ENCODE results near the gene IGF2. TPM values are rescaled to one million over a fixed set of nuclear protein-coding genes. Genes with fewer than 3 reads are reported as not detected.

The IGF2 gene
- total and polyA plus RNA-seq, 10 of the 15 experiments (the other 5 are each of a cell fraction or from before 2014, with no cell fraction given) = 0.41 TPM; not detected in 9

GRCh38 chr11:2128511-2129307 lies 10.5 kb downstream of the IGF2 start:
- CTCF ChIA-PET = no interaction called here
- intact Hi-C loops (cut with micrococcal nuclease; ENCODE audit: unreplicated experiment) (no loop called here), in situ Hi-C loops (cut with MboI) (no loop called here)
- FAIRE-seq (no peak), ATAC-seq (no peak), DNase-seq (ENCODE audit: low read depth, low spot score) (no peak)
- no TSS peak for BruUV-seq (replicated peaks)
- Histone ChIP-seq H3K27ac (ENCODE audit: control insufficient read depth, insufficient read depth) (no peak overlapping the region), H3K4me1 (ENCODE audit: control insufficient read depth, insufficient read depth, low read length) (no peaks in the 10 kb centered on the region), H3K9me3 (replicated peaks; ENCODE audit: control insufficient read depth, insufficient read depth, low read length) (no peaks in the 10 kb centered on the region), H4K20me1 (ENCODE audit: control insufficient read depth, insufficient read depth) (no peaks in the 10 kb centered on the region), H3K4me3 (no peak overlapping the region), H3K36me3 (ENCODE audit: control insufficient read depth in 2 of 2, insufficient read depth in 2 of 2, low read length in 1 of 2) (no peaks in the 10 kb centered on the region), H2AFZ (ENCODE audit: control insufficient read depth, low read depth, low read length) (no peak overlapping the region), H3K9ac (ENCODE audit: control insufficient read depth, insufficient read depth, low read length) (no peak overlapping the region), H3K79me2 (ENCODE audit: control insufficient read depth, insufficient read depth, low read length) (no peaks in the 10 kb centered on the region), H3K4me2 (ENCODE audit: control insufficient read depth, insufficient read depth) (no peak overlapping the region), H3K27me3 (replicated peaks in 1 of 2; ENCODE audit: control insufficient read depth in 2 of 2, insufficient read depth in 2 of 2, low read length in 1 of 2) (no peaks in the 10 kb centered on the region; a peak in 1 of 4 replicates)
- SMC1A ChIA-PET (ENCODE audit: uncharacterized antibody, unreplicated experiment) = no interaction called here
- POLR2A ChIA-PET = no interaction called here
- RAD21 ChIA-PET (ENCODE audit: unreplicated experiment) = no interaction called here
- 33% methylated on average over 12 of the region's 12 CpGs for WGBS (ENCODE audit: insufficient coverage, insufficient replicate concordance, low lambda C conversion rate, missing lambda C conversion rate)
- TF ChIP-seq PAX8 (IDR thresholded peaks at IDR 0.05) (no peak), BCL11A (IDR thresholded peaks at IDR 0.05; ENCODE audit: low read depth, low read length) (no peak), IRF3 (IDR thresholded peaks at IDR 0.05) (no peak), WRNIP1 (IDR thresholded peaks at IDR 0.05; ENCODE audit: borderline replicate concordance, low read depth, low read length) (no peak), CUX1 (IDR thresholded peaks at IDR 0.05; ENCODE audit: insufficient replicate concordance, low read depth, low read length) (no peak), BRCA1 (IDR thresholded peaks at IDR 0.05; ENCODE audit: low read depth, low read length) (no peak), SREBF2 (IDR thresholded peaks at IDR 0.05; ENCODE audit: low read length) (no peak), SUPT20H (IDR thresholded peaks at IDR 0.05; ENCODE audit: borderline replicate concordance, control insufficient read depth, low read depth, low read length) (no peak), POLR2A (IDR thresholded peaks at IDR 0.05; ENCODE audit: low read depth, low read length) (no peak), SKIL (IDR thresholded peaks at IDR 0.05; ENCODE audit: low read depth, poor library complexity, severe bottlenecking) (no peak), NRF1 (conservative IDR thresholded peaks at IDR 0.05; ENCODE audit: low read depth, low read length) (no peak), PML (IDR thresholded peaks at IDR 0.05; ENCODE audit: low read length) (no peak)

Data from GM12878 (cell line).